H9 (cell line): ENCODE measurements around the gene UHRF1. TPM values are rescaled to one million over a fixed set of nuclear protein-coding genes. Genes with fewer than 3 reads are reported as not detected.

Source experiments
- DNase-seq: peaks from one replicate; pipeline ENCODE4 v3.0.0-alpha.2; 2017
- H2AFZ ChIP-seq: one replicate; pipeline ENCODE4 v1.6.1; 2013; ENCODE audit warnings: mild to moderate bottlenecking, low read length, control low read depth, moderate library complexity
- H2AK5ac ChIP-seq: 2 replicates; pipeline ENCODE4 v1.6.1; 2013; ENCODE audit warnings: low read length, control low read depth, mixed read lengths; ENCODE audit not compliant: insufficient read length
- H2BK120ac ChIP-seq: one replicate; pipeline ENCODE4 v1.6.1; 2013; ENCODE audit warnings: low read depth, mild to moderate bottlenecking, low read length, control low read depth, inconsistent platforms; ENCODE audit not compliant: poor library complexity, severe bottlenecking
- H2BK12ac ChIP-seq: 2 replicates; pipeline ENCODE4 v1.6.1; 2013; ENCODE audit warnings: low read length, control low read depth, mixed read lengths, low read depth; ENCODE audit not compliant: insufficient read length
- H2BK15ac ChIP-seq: 2 replicates; pipeline ENCODE4 v1.6.1; 2013; ENCODE audit warnings: low read depth, low read length, control low read depth
- H2BK20ac ChIP-seq: one replicate; pipeline ENCODE4 v1.6.1; 2013; ENCODE audit warnings: low read depth, mild to moderate bottlenecking, low read length, control low read depth, inconsistent platforms; ENCODE audit not compliant: poor library complexity, severe bottlenecking
- H2BK5ac ChIP-seq: 2 replicates; pipeline ENCODE4 v1.6.1; 2013; ENCODE audit warnings: low read length, control low read depth, mixed read lengths; ENCODE audit not compliant: insufficient read length
- H3K14ac ChIP-seq: 2 replicates; pipeline ENCODE4 v1.6.1; 2013; ENCODE audit warnings: low read length, control low read depth; ENCODE audit not compliant: insufficient read depth
- H3K18ac ChIP-seq: 2 replicates; pipeline ENCODE4 v1.6.1; 2013; ENCODE audit warnings: low read depth, mild to moderate bottlenecking, mixed read lengths, low read length, control low read depth; ENCODE audit not compliant: insufficient read length
- H3K23ac ChIP-seq: 2 replicates; pipeline ENCODE4 v1.6.1; 2013; ENCODE audit warnings: low read length, control low read depth, mixed read lengths, low read depth; ENCODE audit not compliant: insufficient read length
- H3K23me2 ChIP-seq: 2 replicates; pipeline ENCODE4 v1.6.1; 2013; ENCODE audit warnings: low read depth, mild to moderate bottlenecking, mixed read lengths, low read length, control low read depth; ENCODE audit not compliant: insufficient read length, poor library complexity, severe bottlenecking
- H3K27ac ChIP-seq: 2 replicates; pipeline ENCODE4 v1.5.1; 2013; ENCODE audit warnings: low read length, control low read depth, mixed read lengths, low read depth; ENCODE audit not compliant: insufficient read length
- H3K27me3 ChIP-seq: 2 replicates; pipeline ENCODE4 v1.6.1; 2013; ENCODE audit warnings: low read length, control low read depth, inconsistent platforms; ENCODE audit not compliant: insufficient read depth
- H3K4ac ChIP-seq: 2 replicates; pipeline ENCODE4 v1.6.1; 2013; ENCODE audit warnings: low read depth, mild to moderate bottlenecking, control low read depth, inconsistent platforms, low read length, moderate library complexity
- H3K4me1 ChIP-seq: 2 replicates; pipeline ENCODE4 v1.6.1; 2013; ENCODE audit warnings: low read length, control low read depth, inconsistent platforms; ENCODE audit not compliant: insufficient read depth
- H3K4me2 ChIP-seq: 2 replicates; pipeline ENCODE4 v1.6.1; 2013; ENCODE audit warnings: low read length, control low read depth, mixed read lengths; ENCODE audit not compliant: insufficient read length, insufficient read depth
- H3K56ac ChIP-seq: 2 replicates; pipeline ENCODE4 v1.6.1; 2013; ENCODE audit warnings: low read depth, mild to moderate bottlenecking, mixed read lengths, low read length, control low read depth; ENCODE audit not compliant: insufficient read length
- H3K79me1 ChIP-seq: 2 replicates; pipeline ENCODE4 v1.6.1; 2013; ENCODE audit warnings: low read depth, mild to moderate bottlenecking, moderate library complexity, low read length, control low read depth, inconsistent platforms; ENCODE audit not compliant: insufficient read depth, poor library complexity, severe bottlenecking
- H3K79me2 ChIP-seq: 2 replicates; pipeline ENCODE4 v1.6.1; 2013; ENCODE audit warnings: low read length, control low read depth, inconsistent platforms; ENCODE audit not compliant: insufficient read depth
- H3K9ac ChIP-seq: 2 replicates; pipeline ENCODE4 v1.6.1; 2013; ENCODE audit warnings: low read length, control low read depth, mixed read lengths; ENCODE audit not compliant: insufficient read length; ENCODE audit errors: extremely low read depth
- H3K9me3 ChIP-seq: one replicate; pipeline ENCODE4 v1.6.1; 2013; ENCODE audit warnings: low read depth, low read length, inconsistent platforms; ENCODE audit not compliant: control insufficient read depth
- H3T11ph ChIP-seq: one replicate; pipeline ENCODE4 v1.6.1; 2013; ENCODE audit warnings: mild to moderate bottlenecking, low read length, control low read depth, inconsistent platforms
- H4K20me1 ChIP-seq: one replicate; pipeline ENCODE4 v1.6.1; 2013; ENCODE audit not compliant: control insufficient read depth, insufficient read length, insufficient read depth
- H4K5ac ChIP-seq: 2 replicates; pipeline ENCODE4 v1.6.1; 2013; ENCODE audit warnings: low read depth, mild to moderate bottlenecking, mixed read lengths, low read length, control low read depth; ENCODE audit not compliant: insufficient read length
- H4K8ac ChIP-seq: replicated peaks from 2 replicates; pipeline ENCODE4 v1.6.1; 2013; ENCODE audit warnings: low read length, control low read depth, mixed read lengths, low read depth; ENCODE audit not compliant: insufficient read length
- H4K91ac ChIP-seq: 2 replicates; pipeline ENCODE4 v1.6.1; 2013; ENCODE audit warnings: low read depth, mild to moderate bottlenecking, moderate library complexity, mixed read lengths, low read length, control low read depth; ENCODE audit not compliant: insufficient read length
- H3K27ac Mint-ChIP-seq, 3 experiments: 2 replicates in 2 of 3; 3 replicates in 1 of 3; pipeline ENCODE4 v1.8.0; 2020 to 2021; ENCODE audit warnings: mixed read lengths in 3 of 3, mild to moderate bottlenecking in 1 of 3, moderate library complexity in 1 of 3
- H3K27me3 Mint-ChIP-seq: 2 replicates; pipeline ENCODE4 v1.8.0; 2021; ENCODE audit warnings: low read depth, mild to moderate bottlenecking, moderate library complexity, mixed read lengths
- H3K36me3 Mint-ChIP-seq, 3 experiments: 2 replicates in 2 of 3; 3 replicates in 1 of 3; pipeline ENCODE4 v1.8.0; 2020 to 2021; ENCODE audit warnings: low read depth in 3 of 3, mixed read lengths in 3 of 3; ENCODE audit not compliant: insufficient read depth in 1 of 3
- H3K4me1 Mint-ChIP-seq, 2 experiments: 2 replicates each; pipeline ENCODE4 v1.8.0; 2020; ENCODE audit warnings: mixed read lengths in 2 of 2
- H3K4me3 Mint-ChIP-seq, 2 experiments: 2 replicates in 1 of 2; 3 replicates in 1 of 2; pipeline ENCODE4 v1.8.0; 2020 to 2021; ENCODE audit warnings: mild to moderate bottlenecking in 2 of 2, mixed read lengths in 2 of 2, moderate library complexity in 1 of 2
- H3K9me3 Mint-ChIP-seq, 2 experiments: 2 replicates in 1 of 2; 3 replicates in 1 of 2; pipeline ENCODE4 v1.8.0; 2020; ENCODE audit warnings: mild to moderate bottlenecking in 2 of 2, mixed read lengths in 2 of 2, moderate library complexity in 1 of 2
- CTCF ChIP-seq: fragments of 200-600 bp; sonication (generic); conservative IDR thresholded peaks from 3 replicates; pipeline ENCODE4 v1.8.0; 2021; ENCODE audit warnings: antibody characterized with exemption, mild to moderate bottlenecking
- WGBS: extraction: QIAGEN DNeasy Blood & Tissue Kit; methylation state at CpG from one replicate; pipeline ENCODE4 v1.1.7; 2013; ENCODE audit warnings: missing lambda C conversion rate, low lambda C conversion rate, mixed read lengths; ENCODE audit not compliant: insufficient read length; ENCODE audit errors: extremely low coverage; 5-methylcytosine and 5-hydroxymethylcytosine counted together
- total RNA-seq: library from RNA; stranded (reverse); gene quantifications from 2 replicates; pipeline ENCODE4 v1.2.1, GENCODE V29; 2021

UHRF1 gene
- total RNA-seq, 1 experiment from 2014 or later = 106 TPM

GRCh38 chr19:4979211-4979807 is 70.0 kb downstream of the UHRF1 start:
- Histone ChIP-seq H3K79me2 (peaks cover 5% of the 10 kb centered on the region; the same call in 1 of the 2 replicates), H4K20me1 (no peaks in the 10 kb centered on the region), H3K14ac (no peak overlapping the region; the same call in 1 of the 2 replicates), H2BK12ac (no peak overlapping the region), H2BK20ac (no peak overlapping the region), H4K5ac (no peak overlapping the region), H4K8ac (no peak overlapping the region), H3K23me2 (no peaks in the 10 kb centered on the region), H3K56ac (no peak overlapping the region), H3K23ac (no peak overlapping the region), H4K91ac (no peak overlapping the region), H2BK120ac (no peak overlapping the region), H3K4me1 (no peaks in the 10 kb centered on the region), H3K27me3 (no peaks in the 10 kb centered on the region), H3T11ph (no peak overlapping the region), H3K4me2 (no peak overlapping the region), H3K9me3 (no peaks in the 10 kb centered on the region), H3K27ac (no peak overlapping the region), H3K79me1 (peaks cover 2% of the 10 kb centered on the region), H3K9ac (no peak overlapping the region), H2AK5ac (no peak overlapping the region), H2BK5ac (no peak overlapping the region), H3K4ac (no peak overlapping the region), H2AFZ (no peak overlapping the region), H3K18ac (no peak overlapping the region), H2BK15ac (no peak overlapping the region)
- H3K4me3 Mint-ChIP-seq = no peak overlapping the region
- no peak for TF ChIP-seq CTCF
- WGBS = no CpG with 5 or more reads among the region's 8 CpGs
- H3K36me3 Mint-ChIP-seq = peaks cover 2 to 12% (median 8%) of the 10 kb centered on the region in 3 experiments; a peak in 6 of 7 replicates
- H3K9me3 Mint-ChIP-seq = no peaks in the 10 kb centered on the region
- H3K27ac Mint-ChIP-seq = peak overlapping the region in 1 of 3 experiments; percentile 64; a peak in 2 of 7 replicates
- H3K4me1 Mint-ChIP-seq = peaks cover 26 to 36% of the 10 kb centered on the region in 2 experiments
- no peak for DNase-seq
- no peaks in the 10 kb centered on the region; the same call in 1 of the 2 replicates for H3K27me3 Mint-ChIP-seq
